Coronary artery (tissue), 2 donors: ENCODE results near the gene CRX.
"Not testable (repeated sequence)": the region's sequence is repeated elsewhere in the genome, so short reads cannot be mapped to it uniquely, and the experiment has no call there.

Experiments used
- DNase-seq: peaks from one replicate; pipeline ENCODE4 v3.0.0-alpha.2; 2017; ENCODE audit warnings: low spot score
- H3K27ac ChIP-seq, 2 donors: fragments of 200-600 bp; sonication (generic); one replicate each; pipeline ENCODE4 v1.5.1; 2016 to 2019
- H3K4me3 ChIP-seq: fragments of 200-600 bp; sonication (generic); 2 replicates; pipeline ENCODE4 v1.5.1; 2016; ENCODE audit warnings: mild to moderate bottlenecking, moderate library complexity
- TF ChIP-seq, protein P1 (sequence below): fragments of 200-600 bp; sonication (generic); IDR thresholded peaks from one replicate; pipeline ENCODE4 v1.5.1; 2019; ENCODE audit warnings: antibody characterized with exemption

CRX gene

DNA sequence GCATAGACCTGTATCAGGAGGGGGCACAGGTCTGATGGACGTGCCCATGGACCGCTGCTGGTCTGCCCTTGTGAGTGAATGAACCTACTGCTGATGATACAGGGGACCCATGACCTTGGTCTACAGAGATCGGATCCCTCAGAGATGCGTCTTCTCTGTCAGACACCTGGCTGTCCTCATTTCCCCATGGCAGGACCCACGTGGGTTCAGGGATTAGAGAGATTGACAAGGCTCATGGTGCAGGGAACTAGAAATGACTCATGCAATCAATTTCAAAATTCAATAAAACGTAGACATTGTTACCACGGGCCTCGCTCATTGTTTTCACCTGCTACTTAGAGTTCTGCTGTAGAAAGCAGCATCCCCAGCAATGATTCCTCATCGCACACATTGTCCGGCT lies 16.4 kb upstream of the CRX start:
- no peak overlapping the region for H3K27ac ChIP-seq
- TF ChIP-seq, protein P1, sequence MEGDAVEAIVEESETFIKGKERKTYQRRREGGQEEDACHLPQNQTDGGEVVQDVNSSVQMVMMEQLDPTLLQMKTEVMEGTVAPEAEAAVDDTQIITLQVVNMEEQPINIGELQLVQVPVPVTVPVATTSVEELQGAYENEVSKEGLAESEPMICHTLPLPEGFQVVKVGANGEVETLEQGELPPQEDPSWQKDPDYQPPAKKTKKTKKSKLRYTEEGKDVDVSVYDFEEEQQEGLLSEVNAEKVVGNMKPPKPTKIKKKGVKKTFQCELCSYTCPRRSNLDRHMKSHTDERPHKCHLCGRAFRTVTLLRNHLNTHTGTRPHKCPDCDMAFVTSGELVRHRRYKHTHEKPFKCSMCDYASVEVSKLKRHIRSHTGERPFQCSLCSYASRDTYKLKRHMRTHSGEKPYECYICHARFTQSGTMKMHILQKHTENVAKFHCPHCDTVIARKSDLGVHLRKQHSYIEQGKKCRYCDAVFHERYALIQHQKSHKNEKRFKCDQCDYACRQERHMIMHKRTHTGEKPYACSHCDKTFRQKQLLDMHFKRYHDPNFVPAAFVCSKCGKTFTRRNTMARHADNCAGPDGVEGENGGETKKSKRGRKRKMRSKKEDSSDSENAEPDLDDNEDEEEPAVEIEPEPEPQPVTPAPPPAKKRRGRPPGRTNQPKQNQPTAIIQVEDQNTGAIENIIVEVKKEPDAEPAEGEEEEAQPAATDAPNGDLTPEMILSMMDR = no peak
- no peak overlapping the region for H3K4me3 ChIP-seq
- no peak for DNase-seq

DNA sequence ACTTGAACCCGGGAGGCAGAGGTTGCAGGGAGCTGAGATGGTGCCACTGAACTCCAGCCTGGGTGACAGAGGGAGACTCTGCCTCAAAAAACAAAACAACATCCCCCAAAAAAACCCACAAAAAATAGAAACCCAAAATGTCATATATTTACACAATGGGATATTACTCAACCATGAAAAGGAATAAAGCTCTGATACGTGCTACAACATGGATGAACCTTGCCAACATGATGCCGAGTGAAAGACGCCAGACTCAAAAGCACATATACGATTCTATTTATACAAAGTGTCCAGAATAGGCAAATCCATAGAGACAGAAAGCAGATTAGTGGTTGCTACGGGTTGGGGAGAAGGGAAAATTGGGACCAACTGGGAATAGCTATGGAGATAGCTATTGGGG lies 15.3 kb upstream of the CRX start:
- Histone ChIP-seq H3K27ac (no peak overlapping the region), H3K4me3 (no peak overlapping the region)
- no peak for DNase-seq
- TF ChIP-seq, protein P1 = no peak

GRCh38 chr19:47813304-47813994 lies 8.3 kb upstream of the CRX start:
- DNase-seq = no peak
- TF ChIP-seq, protein P1 = peak; percentile 33
- H3K4me3 ChIP-seq = no peak overlapping the region
- no peak overlapping the region for H3K27ac ChIP-seq

GRCh38 chr19:47813995-47814328 lies 7.8 kb upstream of the CRX start:
- H3K27ac ChIP-seq = no peak overlapping the region
- no peak overlapping the region for H3K4me3 ChIP-seq
- no peak for DNase-seq
- TF ChIP-seq, protein P1 = no peak

DNA sequence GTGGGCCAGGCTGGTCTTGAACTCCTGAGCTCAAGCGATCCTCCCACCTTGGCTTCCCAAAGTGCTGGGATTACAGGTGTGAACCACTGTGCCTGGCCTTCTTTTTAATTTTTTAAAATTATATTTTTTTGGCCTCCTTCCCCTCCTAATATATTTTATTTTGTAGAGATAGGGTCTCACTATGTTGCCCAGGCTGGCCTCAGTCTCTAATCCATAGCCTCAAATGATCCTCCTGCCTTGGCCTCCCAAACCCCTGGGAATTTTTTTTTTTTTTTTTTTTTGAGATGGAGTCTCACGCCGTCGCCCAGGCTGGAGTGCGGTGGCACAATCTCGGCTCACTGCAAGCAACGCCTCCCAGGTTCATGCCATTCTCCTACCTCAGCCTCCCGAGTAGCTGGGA lies 5.5 kb upstream of the CRX start:
- not testable (repeated sequence) for H3K4me3 ChIP-seq, H3K27ac ChIP-seq, DNase-seq

DNA sequence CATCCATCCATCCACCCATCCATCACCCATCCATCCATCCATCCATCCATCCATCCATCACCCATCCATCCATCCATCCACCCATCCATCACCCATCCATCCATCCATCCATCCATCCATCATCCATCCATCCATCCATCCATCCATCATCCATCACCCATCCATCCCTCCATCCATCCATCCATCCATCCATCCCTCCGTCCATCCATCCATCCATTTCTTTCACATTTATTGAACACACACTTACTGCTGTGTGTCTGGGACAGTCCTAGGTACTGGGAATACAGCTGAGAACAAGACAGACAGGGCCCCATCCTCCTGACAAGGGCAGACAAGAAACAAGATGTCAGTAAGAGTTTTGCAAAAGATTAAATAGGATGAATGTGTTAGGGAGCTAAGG lies 3.5 kb upstream of the CRX start:
- not testable (repeated sequence) for H3K4me3 ChIP-seq, DNase-seq, H3K27ac ChIP-seq

- Histone ChIP-seq H3K4me3 (no peak overlapping the region), H3K27ac (no peak overlapping the region)
- TF ChIP-seq, protein P1 = no peak
- no peak for DNase-seq
Observed at GRCh38 chr19:47819858-47820257, 1.9 kb upstream of the CRX start.

DNA sequence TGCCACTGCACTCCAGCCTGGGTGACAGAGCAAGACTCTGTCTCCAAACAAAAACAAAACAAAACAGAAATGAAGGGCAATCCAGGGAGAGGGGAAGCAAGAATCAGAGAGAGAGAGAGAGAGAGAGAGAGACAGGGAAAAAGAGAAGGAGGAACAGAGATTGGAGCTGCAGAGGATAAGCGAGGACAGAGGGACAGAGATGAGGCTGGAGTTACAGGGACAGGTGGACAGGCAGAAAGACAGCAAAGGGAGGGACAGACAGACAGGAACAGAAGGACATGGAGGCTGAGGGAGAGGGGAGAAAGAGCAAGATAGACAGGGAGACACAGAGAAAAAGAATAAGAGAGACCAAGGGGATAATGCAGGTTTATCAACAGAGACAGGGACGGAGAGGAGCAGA lies 1.3 kb upstream of the CRX start:
- H3K4me3 ChIP-seq = no peak overlapping the region
- no peak overlapping the region for H3K27ac ChIP-seq
- TF ChIP-seq, protein P1 = no peak
- DNase-seq = no peak
